Measurements from ENCODE around the gene HELZ.

The HELZ gene

GRCh38 chr17:67069603-67070136 lies 175.3 kb downstream of the HELZ start:
- Mint-ChIP-seq H3K9me3 (no peaks in the 10 kb centered on the region), H3K27me3 (ENCODE audit: low read depth, poor library complexity) (no peaks in the 10 kb centered on the region), H3K4me1 (peaks cover 31% of the 10 kb centered on the region), H3K27ac (no peak overlapping the region), H3K36me3 (ENCODE audit: low read depth) (peaks cover 11% of the 10 kb centered on the region), H3K4me3 (no peak overlapping the region)
- TF ChIP-seq, protein P1, sequence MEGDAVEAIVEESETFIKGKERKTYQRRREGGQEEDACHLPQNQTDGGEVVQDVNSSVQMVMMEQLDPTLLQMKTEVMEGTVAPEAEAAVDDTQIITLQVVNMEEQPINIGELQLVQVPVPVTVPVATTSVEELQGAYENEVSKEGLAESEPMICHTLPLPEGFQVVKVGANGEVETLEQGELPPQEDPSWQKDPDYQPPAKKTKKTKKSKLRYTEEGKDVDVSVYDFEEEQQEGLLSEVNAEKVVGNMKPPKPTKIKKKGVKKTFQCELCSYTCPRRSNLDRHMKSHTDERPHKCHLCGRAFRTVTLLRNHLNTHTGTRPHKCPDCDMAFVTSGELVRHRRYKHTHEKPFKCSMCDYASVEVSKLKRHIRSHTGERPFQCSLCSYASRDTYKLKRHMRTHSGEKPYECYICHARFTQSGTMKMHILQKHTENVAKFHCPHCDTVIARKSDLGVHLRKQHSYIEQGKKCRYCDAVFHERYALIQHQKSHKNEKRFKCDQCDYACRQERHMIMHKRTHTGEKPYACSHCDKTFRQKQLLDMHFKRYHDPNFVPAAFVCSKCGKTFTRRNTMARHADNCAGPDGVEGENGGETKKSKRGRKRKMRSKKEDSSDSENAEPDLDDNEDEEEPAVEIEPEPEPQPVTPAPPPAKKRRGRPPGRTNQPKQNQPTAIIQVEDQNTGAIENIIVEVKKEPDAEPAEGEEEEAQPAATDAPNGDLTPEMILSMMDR (IDR thresholded peaks at IDR 0.05), result no peak
- DNase-seq, result no peak

DNA sequence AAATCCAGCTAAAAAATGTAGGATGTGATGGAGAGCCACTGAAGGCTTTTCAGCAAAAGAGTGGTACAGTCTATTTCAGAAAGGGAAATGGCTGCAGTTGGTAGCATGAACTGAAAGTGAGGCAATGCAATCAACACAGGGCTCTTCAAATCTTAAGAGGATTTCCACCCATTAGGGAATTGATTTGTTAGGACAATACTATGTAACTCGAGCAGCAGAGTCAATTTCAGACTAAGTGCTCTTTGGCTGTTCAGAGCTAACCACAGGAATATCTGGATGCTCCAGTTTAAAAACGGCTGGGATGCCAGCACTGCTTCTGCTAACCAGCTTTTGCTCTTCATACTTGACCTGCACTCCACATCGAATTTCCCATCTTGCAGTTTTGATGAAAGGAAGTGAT lies 176.0 kb downstream of the HELZ start:
- TF ChIP-seq, protein P1 (IDR thresholded peaks at IDR 0.05), result no peak
- DNase-seq, result no peak
- no peak overlapping the region for H3K4me3 Mint-ChIP-seq
- peak overlapping the region; percentile 21 for H3K27ac Mint-ChIP-seq
- H3K36me3 Mint-ChIP-seq (ENCODE audit: low read depth), result peaks cover 11% of the 10 kb centered on the region
- no peaks in the 10 kb centered on the region for H3K27me3 Mint-ChIP-seq (ENCODE audit: low read depth, poor library complexity)
- no peaks in the 10 kb centered on the region for H3K9me3 Mint-ChIP-seq
- H3K4me1 Mint-ChIP-seq, result peaks cover 31% of the 10 kb centered on the region

DNA sequence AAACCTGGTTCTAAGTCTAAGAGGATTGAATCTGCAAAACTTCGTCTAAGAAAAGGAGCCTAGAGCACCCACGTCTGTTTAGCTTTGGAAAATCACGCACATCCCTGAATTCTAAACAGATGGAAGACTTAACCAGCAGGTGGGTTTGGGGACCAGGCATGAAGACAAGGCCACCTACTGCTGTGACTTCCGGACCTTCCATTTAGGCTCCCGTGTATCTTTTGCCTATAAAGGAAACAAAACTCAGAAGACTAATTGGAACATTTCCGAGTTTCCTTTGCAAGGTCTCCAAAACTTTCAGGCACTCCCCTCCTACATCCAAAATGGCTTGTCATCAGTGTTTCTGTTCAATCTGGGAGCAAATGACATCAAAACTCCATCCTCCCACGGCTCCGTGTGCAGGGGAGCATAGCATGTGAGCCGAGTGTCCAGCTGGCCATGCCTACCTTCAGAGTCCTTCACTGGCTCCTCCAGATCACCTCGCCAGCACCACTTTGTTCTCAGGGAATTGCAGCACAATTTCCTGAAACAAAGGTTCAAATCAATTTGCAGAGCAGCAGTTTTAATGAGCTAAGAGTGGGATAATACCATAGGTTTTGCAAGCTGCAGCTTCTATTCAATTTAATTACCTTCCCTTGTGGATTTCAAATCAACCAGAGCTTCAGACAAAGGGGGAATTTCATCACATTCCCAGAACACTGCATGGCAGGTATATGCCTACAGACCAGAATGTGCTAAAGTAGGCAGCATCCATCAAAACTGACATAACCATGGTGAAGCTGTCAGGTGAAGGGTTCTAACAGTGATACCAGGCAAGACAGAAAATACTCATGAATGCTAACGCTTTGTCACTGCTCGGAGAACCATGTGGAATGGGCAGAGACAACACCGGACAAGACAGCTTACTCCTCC lies 177.2 kb downstream of the HELZ start:
- Mint-ChIP-seq H3K27ac (peak overlapping the region; percentile 11), H3K36me3 (ENCODE audit: low read depth) (peaks cover 12% of the 10 kb centered on the region), H3K4me3 (no peak overlapping the region), H3K9me3 (no peaks in the 10 kb centered on the region), H3K27me3 (ENCODE audit: low read depth, poor library complexity) (no peaks in the 10 kb centered on the region), H3K4me1 (peaks cover 37% of the 10 kb centered on the region)
- DNase-seq, result no peak
- TF ChIP-seq, protein P1 (IDR thresholded peaks at IDR 0.05), result no peak

DNA sequence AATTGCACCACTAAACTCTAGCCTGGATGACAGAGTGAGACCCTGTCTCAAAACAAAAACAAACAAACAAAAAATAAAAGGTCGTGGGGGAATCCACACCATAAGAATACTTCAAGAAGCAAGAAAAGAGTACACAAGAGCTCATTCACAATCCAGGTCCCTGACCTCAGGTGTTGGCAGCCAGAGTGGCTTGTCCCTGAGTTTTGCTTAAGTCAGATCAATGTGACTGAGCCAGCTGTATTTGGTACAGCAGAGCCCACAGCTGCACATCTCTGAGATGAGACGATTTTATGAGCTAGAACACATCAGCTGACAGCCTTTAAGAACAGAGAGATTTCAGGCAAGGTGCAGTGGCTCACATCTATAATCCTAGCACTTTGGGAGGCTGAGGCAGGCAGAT lies 178.3 kb downstream of the HELZ start:
- TF ChIP-seq, protein P1 (IDR thresholded peaks at IDR 0.05), result no peak

GRCh38 chr17:67063141-67063540 lies 181.9 kb downstream of the HELZ start:
- Mint-ChIP-seq H3K36me3 (ENCODE audit: low read depth) (peaks cover 11% of the 10 kb centered on the region), H3K27ac (peak overlapping the region; percentile 3)

More for the DNA sequence above, 178.3 kb downstream of the HELZ start:
- Mint-ChIP-seq H3K4me3 (no peak overlapping the region), H3K27me3 (ENCODE audit: low read depth, poor library complexity) (peaks cover 3% of the 10 kb centered on the region), H3K9me3 (no peaks in the 10 kb centered on the region), H3K27ac (peak overlapping the region; percentile 54), H3K36me3 (ENCODE audit: low read depth) (peaks cover 5% of the 10 kb centered on the region), H3K4me1 (peaks cover 37% of the 10 kb centered on the region)
- DNase-seq, result no peak

More at GRCh38 chr17:67063141-67063540, 181.9 kb downstream of the HELZ start:
- Mint-ChIP-seq H3K9me3 (peaks cover 5% of the 10 kb centered on the region), H3K27me3 (ENCODE audit: low read depth, poor library complexity) (peaks cover 5% of the 10 kb centered on the region), H3K4me3 (no peak overlapping the region), H3K4me1 (peaks cover 20% of the 10 kb centered on the region)
- DNase-seq, result no peak
- TF ChIP-seq, protein P1 (IDR thresholded peaks at IDR 0.05), result no peak
